Neural crest cell (in vitro differentiated cells): Measurements from ENCODE around the gene SPOCK2. TPM values are rescaled to one million over a fixed set of nuclear protein-coding genes. Genes with fewer than 3 reads are reported as not detected.

Experiments
- DNase-seq: peaks from one replicate; pipeline ENCODE4 v3.0.0; 2021; ENCODE audit warnings: low read depth, mixed read lengths, low spot score
- H3K27ac Mint-ChIP-seq: one replicate; pipeline ENCODE4 v1.8.0; 2021; ENCODE audit warnings: mild to moderate bottlenecking, mixed read lengths; ENCODE audit not compliant: unreplicated experiment
- H3K27me3 Mint-ChIP-seq: 2 replicates; pipeline ENCODE4 v1.8.0; 2021; ENCODE audit warnings: low read depth, mild to moderate bottlenecking, mixed read lengths
- H3K36me3 Mint-ChIP-seq: 2 replicates; pipeline ENCODE4 v1.8.0; 2021; ENCODE audit warnings: low read depth, mild to moderate bottlenecking, mixed read lengths
- H3K4me1 Mint-ChIP-seq: 2 replicates; pipeline ENCODE4 v1.8.0; 2021; ENCODE audit warnings: mixed read lengths
- H3K4me3 Mint-ChIP-seq: one replicate; pipeline ENCODE4 v1.8.0; 2021; ENCODE audit warnings: mild to moderate bottlenecking, mixed read lengths
- H3K9me3 Mint-ChIP-seq: 2 replicates; pipeline ENCODE4 v1.8.0; 2021; ENCODE audit warnings: mixed read lengths
- CTCF ChIP-seq: fragments of 200-600 bp; sonication (generic); conservative IDR thresholded peaks from 2 replicates; pipeline ENCODE4 v1.5.0; 2021; ENCODE audit warnings: antibody characterized with exemption, mild to moderate bottlenecking
- total RNA-seq: library from RNA; stranded (reverse); gene quantifications from 2 replicates; pipeline ENCODE4 v1.2.1, GENCODE V29; 2021

SPOCK2 gene
- total RNA-seq, 1 donor from 2014 or later: 1.4 TPM

DNA sequence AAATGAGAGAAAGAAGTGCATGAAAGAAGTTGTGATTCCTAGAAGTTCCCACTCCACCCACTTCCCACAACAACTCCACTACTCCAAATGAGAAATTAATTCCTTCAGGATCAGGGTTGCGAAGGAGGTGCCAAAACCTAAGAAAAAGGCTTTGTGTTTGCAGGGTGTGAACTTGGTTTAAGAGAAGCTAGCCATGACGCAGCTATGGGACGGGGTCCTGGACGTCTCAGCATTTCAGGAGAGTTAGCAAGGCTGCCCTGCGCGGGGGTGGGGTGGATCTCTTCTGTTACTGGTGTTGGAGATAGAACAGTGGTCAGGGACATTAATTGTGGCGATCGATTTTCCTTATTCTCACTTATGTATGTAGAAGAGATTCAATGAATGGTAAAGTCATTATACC is 63.0 kb downstream of the SPOCK2 start:
- no peak for TF ChIP-seq CTCF
- H3K27ac Mint-ChIP-seq: peak overlapping the region; percentile 87
- no peaks in the 10 kb centered on the region for H3K9me3 Mint-ChIP-seq
- H3K4me1 Mint-ChIP-seq: peaks cover 16% of the 10 kb centered on the region
- H3K4me3 Mint-ChIP-seq: no peak overlapping the region
- H3K36me3 Mint-ChIP-seq: no peaks in the 10 kb centered on the region
- no peaks in the 10 kb centered on the region for H3K27me3 Mint-ChIP-seq
- no peak for DNase-seq

GRCh38 chr10:72024596-72024995 is 63.8 kb downstream of the SPOCK2 start:
- no peak overlapping the region for H3K27ac Mint-ChIP-seq

DNA sequence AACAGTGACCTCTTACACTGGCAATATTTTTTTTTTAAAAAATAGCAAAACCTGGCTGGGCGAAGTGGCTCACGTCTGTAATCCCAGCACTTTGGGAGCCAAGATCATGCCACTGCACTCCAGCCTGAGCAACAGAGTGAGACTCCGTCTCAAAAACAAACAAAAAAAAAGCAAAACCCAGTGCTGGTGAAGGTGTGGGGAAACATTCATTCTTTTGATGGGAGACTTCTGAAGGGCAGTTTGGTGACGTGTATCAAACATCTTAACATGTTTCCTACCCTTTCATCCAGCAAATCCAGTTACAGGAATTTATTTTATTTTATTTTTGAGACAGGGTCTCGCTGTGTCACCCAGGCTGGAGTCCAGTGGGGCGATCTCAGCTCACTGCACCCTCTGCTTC is 66.1 kb downstream of the SPOCK2 start:
- Mint-ChIP-seq H3K27ac (no peak overlapping the region), H3K4me3 (no peak overlapping the region), H3K4me1 (peaks cover 27% of the 10 kb centered on the region), H3K27me3 (no peaks in the 10 kb centered on the region), H3K9me3 (peaks cover 3% of the 10 kb centered on the region), H3K36me3 (no peaks in the 10 kb centered on the region)
- DNase-seq: no peak
- TF ChIP-seq CTCF: no peak

More at GRCh38 chr10:72024596-72024995, 63.8 kb downstream of the SPOCK2 start:
- no peak for DNase-seq
- Mint-ChIP-seq H3K36me3 (no peaks in the 10 kb centered on the region), H3K4me3 (no peak overlapping the region), H3K9me3 (no peaks in the 10 kb centered on the region), H3K4me1 (peaks cover 14% of the 10 kb centered on the region), H3K27me3 (no peaks in the 10 kb centered on the region)
- no peak for TF ChIP-seq CTCF

DNA sequence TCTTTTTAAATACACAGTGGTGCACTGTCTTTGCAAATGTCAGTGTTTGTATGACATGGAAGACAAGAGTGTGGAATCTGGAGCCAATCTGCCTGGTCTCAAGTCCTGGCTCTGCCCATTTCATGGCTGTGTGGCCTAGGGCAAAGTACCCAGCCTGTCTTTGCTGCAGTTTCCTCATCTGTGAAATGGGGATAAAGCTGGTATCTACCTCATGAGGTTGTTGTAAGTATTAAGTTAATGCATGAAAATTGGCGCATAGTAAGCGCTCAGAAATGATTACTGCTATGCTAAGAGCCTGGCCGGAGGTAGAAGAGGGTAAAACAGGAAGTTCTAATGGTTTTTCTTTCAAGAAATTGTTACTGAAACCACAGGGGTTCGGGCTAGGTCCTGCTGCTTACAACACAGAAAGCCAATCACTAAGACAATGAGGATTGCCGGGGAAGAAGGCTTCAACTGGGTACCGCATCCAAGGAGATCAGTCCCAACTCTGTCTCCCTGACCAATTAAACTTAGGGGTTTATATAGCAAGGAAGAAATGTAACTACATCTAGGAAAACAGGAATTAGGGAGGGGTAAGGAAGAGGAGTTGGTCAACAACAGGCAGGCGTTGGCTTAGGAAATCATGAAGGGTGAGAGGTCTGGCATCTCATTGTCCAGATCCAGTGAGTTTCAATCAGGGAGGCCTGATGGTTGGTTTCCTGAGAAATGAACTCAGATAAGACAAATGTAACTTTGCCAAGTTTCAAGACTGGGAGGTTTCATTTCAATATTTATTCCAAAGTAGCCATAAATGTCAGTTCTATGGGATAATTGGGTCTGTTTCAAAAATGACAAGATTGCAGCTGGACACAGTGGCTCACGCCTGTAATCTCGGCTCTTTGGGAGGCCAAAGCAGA is 67.2 kb downstream of the SPOCK2 start:
- Mint-ChIP-seq H3K9me3 (peaks cover 3% of the 10 kb centered on the region), H3K27ac (peak overlapping the region; percentile 88), H3K27me3 (no peaks in the 10 kb centered on the region), H3K36me3 (no peaks in the 10 kb centered on the region), H3K4me3 (no peak overlapping the region), H3K4me1 (peaks cover 28% of the 10 kb centered on the region)
- DNase-seq: no peak
- no peak for TF ChIP-seq CTCF

GRCh38 chr10:72019085-72019876 is 69.1 kb downstream of the SPOCK2 start:
- Mint-ChIP-seq H3K4me1 (peaks cover 19% of the 10 kb centered on the region), H3K27me3 (no peaks in the 10 kb centered on the region), H3K27ac (no peak overlapping the region), H3K36me3 (no peaks in the 10 kb centered on the region), H3K9me3 (peaks cover 3% of the 10 kb centered on the region), H3K4me3 (no peak overlapping the region)
- TF ChIP-seq CTCF: no peak
- DNase-seq: no peak
